ENCODE data around the gene CACNA1B. TPM values are rescaled to one million over a fixed set of nuclear protein-coding genes. Genes with fewer than 3 reads are reported as not detected.

CACNA1B gene
- total RNA-seq, 1 experiment from 2014 or later: 1.7 TPM

DNA sequence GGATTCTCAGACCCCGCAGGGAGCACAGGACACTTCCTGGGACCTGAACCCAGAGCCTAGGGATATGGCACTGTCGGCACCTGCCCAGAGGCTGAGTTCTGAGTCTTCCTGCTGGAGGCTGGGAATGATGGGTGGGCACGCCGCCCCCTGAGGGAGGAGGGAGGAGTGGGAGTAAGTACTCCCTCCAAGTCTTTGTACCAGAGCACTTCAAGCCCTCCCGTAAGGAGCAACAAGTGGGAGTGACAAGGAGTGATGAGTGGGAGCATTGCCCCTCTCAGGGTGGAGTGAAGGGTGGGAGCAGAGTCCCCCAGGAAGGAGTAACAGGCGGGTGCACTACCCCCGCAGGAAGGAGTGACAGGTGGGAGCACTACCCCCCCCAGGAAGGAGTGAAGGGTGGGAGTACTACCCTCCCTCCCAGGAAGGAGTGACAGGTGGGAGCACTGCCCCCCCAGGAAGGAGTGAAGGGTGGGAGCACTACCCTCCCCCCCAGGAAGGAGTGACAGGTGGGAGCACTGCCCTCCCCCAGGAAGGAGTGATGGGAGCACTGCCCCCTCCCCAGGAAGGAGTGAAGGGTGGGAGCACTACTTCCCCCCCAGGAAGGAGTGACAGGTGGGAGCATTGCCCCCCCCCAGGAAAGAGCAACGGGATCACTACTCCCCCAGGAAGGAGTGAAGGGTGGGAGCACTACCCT, 100.1 kb downstream of the CACNA1B start:
- Histone ChIP-seq H4K20me1 (ENCODE audit: insufficient read depth) (no peaks in the 10 kb centered on the region), H3K4me2 (ENCODE audit: low read length) (no peak overlapping the region), H3K9me3 (ENCODE audit: control insufficient read depth in 1 of 2, insufficient read depth in 1 of 2, low read depth in 1 of 2, low read length in 2 of 2) (no peaks in the 10 kb centered on the region), H3K9me2 (ENCODE audit: insufficient read depth) (no peaks in the 10 kb centered on the region), H3K79me2 (ENCODE audit: insufficient read depth, low read length) (no peaks in the 10 kb centered on the region), H3K4me1 (ENCODE audit: control insufficient read depth in 1 of 2, insufficient read depth in 2 of 2, low read length in 2 of 2) (peaks cover 7 to 10% of the 10 kb centered on the region in 2 experiments; a peak in 2 of 4 replicates), H3K9ac (ENCODE audit: low read length) (no peak overlapping the region), H3K4me3 (replicated peaks in 1 of 2; ENCODE audit: low read depth in 1 of 2, low read length in 2 of 2) (no peak overlapping the region), H2AFZ (ENCODE audit: low read depth, low read length, poor library complexity, severe bottlenecking) (no peak overlapping the region), H3K27me3 (ENCODE audit: insufficient read depth, low read length) (no peaks in the 10 kb centered on the region), H3K36me3 (ENCODE audit: control insufficient read depth in 1 of 2, insufficient read depth in 2 of 2, low read length in 2 of 2) (no peaks in the 10 kb centered on the region), H3K27ac (ENCODE audit: low read depth, low read length) (no peak overlapping the region)
- intact Hi-C loops (cut with micrococcal nuclease): loop anchor here (10.0 kb wide), 1 partner anchor 63 kb away; no protein-coding TSS in a partner anchor
- ChIA-PET RAD21 (ENCODE audit: low non-redundant PET in 1 of 2, low total read pairs in 2 of 2, uncharacterized antibody in 2 of 2, unreplicated experiment in 2 of 2) (no interaction called here), POLR2A (no interaction called here), CTCF (no interaction called here)
- TF ChIP-seq ATF3 (IDR thresholded peaks at IDR 0.05) (no peak), SRF (IDR thresholded peaks at IDR 0.05; ENCODE audit: low read depth) (no peak), EGR1 (IDR thresholded peaks at IDR 0.05; ENCODE audit: low read depth) (no peak), ZNF274 (IDR thresholded peaks at IDR 0.05; ENCODE audit: low read depth, low read length) (no peak), ELF1 (IDR thresholded peaks at IDR 0.05; ENCODE audit: borderline replicate concordance, low read depth) (no peak), POLR2AphosphoS5 (IDR thresholded peaks at IDR 0.05; ENCODE audit: low read depth, low read length) (no peak), YY1 (IDR thresholded peaks at IDR 0.05; ENCODE audit: extremely low read depth, insufficient replicate concordance, low read depth, low read length) (no peak), CBX3 (IDR thresholded peaks at IDR 0.05; ENCODE audit: low read depth) (no peak), RAD21 (IDR thresholded peaks at IDR 0.05; ENCODE audit: low read depth) (no peak), EZH2 (IDR thresholded peaks at IDR 0.05) (no peak), EZH2phosphoT487 (IDR thresholded peaks at IDR 0.05; ENCODE audit: borderline replicate concordance) (no peak), FOSL1 (IDR thresholded peaks at IDR 0.05; ENCODE audit: low read depth) (no peak), CEBPB (IDR thresholded peaks at IDR 0.05; ENCODE audit: low read depth) (no peak), JUND (IDR thresholded peaks at IDR 0.05) (no peak), MAX (IDR thresholded peaks at IDR 0.05) (no peak), SP1 (IDR thresholded peaks at IDR 0.05; ENCODE audit: low read depth) (no peak)
- TF ChIP-seq, protein P1, sequence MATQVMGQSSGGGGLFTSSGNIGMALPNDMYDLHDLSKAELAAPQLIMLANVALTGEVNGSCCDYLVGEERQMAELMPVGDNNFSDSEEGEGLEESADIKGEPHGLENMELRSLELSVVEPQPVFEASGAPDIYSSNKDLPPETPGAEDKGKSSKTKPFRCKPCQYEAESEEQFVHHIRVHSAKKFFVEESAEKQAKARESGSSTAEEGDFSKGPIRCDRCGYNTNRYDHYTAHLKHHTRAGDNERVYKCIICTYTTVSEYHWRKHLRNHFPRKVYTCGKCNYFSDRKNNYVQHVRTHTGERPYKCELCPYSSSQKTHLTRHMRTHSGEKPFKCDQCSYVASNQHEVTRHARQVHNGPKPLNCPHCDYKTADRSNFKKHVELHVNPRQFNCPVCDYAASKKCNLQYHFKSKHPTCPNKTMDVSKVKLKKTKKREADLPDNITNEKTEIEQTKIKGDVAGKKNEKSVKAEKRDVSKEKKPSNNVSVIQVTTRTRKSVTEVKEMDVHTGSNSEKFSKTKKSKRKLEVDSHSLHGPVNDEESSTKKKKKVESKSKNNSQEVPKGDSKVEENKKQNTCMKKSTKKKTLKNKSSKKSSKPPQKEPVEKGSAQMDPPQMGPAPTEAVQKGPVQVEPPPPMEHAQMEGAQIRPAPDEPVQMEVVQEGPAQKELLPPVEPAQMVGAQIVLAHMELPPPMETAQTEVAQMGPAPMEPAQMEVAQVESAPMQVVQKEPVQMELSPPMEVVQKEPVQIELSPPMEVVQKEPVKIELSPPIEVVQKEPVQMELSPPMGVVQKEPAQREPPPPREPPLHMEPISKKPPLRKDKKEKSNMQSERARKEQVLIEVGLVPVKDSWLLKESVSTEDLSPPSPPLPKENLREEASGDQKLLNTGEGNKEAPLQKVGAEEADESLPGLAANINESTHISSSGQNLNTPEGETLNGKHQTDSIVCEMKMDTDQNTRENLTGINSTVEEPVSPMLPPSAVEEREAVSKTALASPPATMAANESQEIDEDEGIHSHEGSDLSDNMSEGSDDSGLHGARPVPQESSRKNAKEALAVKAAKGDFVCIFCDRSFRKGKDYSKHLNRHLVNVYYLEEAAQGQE (IDR thresholded peaks at IDR 0.05; ENCODE audit: low read depth): no peak
- TF ChIP-seq, protein P2, sequence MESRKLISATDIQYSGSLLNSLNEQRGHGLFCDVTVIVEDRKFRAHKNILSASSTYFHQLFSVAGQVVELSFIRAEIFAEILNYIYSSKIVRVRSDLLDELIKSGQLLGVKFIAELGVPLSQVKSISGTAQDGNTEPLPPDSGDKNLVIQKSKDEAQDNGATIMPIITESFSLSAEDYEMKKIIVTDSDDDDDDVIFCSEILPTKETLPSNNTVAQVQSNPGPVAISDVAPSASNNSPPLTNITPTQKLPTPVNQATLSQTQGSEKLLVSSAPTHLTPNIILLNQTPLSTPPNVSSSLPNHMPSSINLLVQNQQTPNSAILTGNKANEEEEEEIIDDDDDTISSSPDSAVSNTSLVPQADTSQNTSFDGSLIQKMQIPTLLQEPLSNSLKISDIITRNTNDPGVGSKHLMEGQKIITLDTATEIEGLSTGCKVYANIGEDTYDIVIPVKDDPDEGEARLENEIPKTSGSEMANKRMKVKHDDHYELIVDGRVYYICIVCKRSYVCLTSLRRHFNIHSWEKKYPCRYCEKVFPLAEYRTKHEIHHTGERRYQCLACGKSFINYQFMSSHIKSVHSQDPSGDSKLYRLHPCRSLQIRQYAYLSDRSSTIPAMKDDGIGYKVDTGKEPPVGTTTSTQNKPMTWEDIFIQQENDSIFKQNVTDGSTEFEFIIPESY (IDR thresholded peaks at IDR 0.05; ENCODE audit: extremely low read depth, insufficient replicate concordance, low read length): no peak
- TF ChIP-seq, protein P3, sequence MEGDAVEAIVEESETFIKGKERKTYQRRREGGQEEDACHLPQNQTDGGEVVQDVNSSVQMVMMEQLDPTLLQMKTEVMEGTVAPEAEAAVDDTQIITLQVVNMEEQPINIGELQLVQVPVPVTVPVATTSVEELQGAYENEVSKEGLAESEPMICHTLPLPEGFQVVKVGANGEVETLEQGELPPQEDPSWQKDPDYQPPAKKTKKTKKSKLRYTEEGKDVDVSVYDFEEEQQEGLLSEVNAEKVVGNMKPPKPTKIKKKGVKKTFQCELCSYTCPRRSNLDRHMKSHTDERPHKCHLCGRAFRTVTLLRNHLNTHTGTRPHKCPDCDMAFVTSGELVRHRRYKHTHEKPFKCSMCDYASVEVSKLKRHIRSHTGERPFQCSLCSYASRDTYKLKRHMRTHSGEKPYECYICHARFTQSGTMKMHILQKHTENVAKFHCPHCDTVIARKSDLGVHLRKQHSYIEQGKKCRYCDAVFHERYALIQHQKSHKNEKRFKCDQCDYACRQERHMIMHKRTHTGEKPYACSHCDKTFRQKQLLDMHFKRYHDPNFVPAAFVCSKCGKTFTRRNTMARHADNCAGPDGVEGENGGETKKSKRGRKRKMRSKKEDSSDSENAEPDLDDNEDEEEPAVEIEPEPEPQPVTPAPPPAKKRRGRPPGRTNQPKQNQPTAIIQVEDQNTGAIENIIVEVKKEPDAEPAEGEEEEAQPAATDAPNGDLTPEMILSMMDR (IDR thresholded peaks at IDR 0.05 in 2 of 3, conservative IDR thresholded peaks at IDR 0.05 in 1 of 3; ENCODE audit: borderline replicate concordance in 1 of 3, insufficient read depth in 1 of 3, low read depth in 2 of 3, low read length in 2 of 3): no peak
- no TSS peak for BruUV-seq (replicated peaks)
- no peak for ATAC-seq
- no peak for DNase-seq (ENCODE audit: low read depth, low spot score)
